Parathyroid adenoma (tissue), 2 donors: ENCODE measurements around the gene KRT40.
"Not testable (repeated sequence)": the region's sequence is repeated elsewhere in the genome, so short reads cannot be mapped to it uniquely, and the experiment has no call there.

Experiments
- H2AFZ ChIP-seq: fragments of 300-600 bp; sonication (generic); one replicate; pipeline ENCODE4 v1.7.0; 2017; ENCODE audit warnings: antibody characterized with exemption, mild to moderate bottlenecking
- H3K27ac ChIP-seq: fragments of 300-600 bp; sonication (generic); one replicate; pipeline ENCODE4 v1.7.0; 2017
- H3K27me3 ChIP-seq: fragments of 300-600 bp; sonication (generic); one replicate; pipeline ENCODE4 v1.7.0; 2017; ENCODE audit warnings: low read length; ENCODE audit not compliant: control insufficient read depth, insufficient read depth
- H3K36me3 ChIP-seq: fragments of 300-600 bp; sonication (generic); one replicate; pipeline ENCODE4 v1.7.0; 2017; ENCODE audit warnings: low read length; ENCODE audit not compliant: control insufficient read depth, insufficient read depth
- H3K4me1 ChIP-seq: fragments of 300-600 bp; sonication (generic); one replicate; pipeline ENCODE4 v1.7.0; 2017; ENCODE audit warnings: control low read depth
- H3K4me2 ChIP-seq: fragments of 300-600 bp; sonication (generic); one replicate; pipeline ENCODE4 v1.7.0; 2017; ENCODE audit warnings: low read length
- H3K4me3 ChIP-seq: fragments of 300-600 bp; sonication (generic); one replicate; pipeline ENCODE4 v1.7.0; 2017; ENCODE audit warnings: low read depth, low read length
- H3K79me2 ChIP-seq: fragments of 300-600 bp; sonication (generic); one replicate; pipeline ENCODE4 v1.7.0; 2017; ENCODE audit warnings: control low read depth
- H3K9ac ChIP-seq: fragments of 300-600 bp; sonication (generic); one replicate; pipeline ENCODE4 v1.7.0; 2017; ENCODE audit warnings: mild to moderate bottlenecking
- H3K9me3 ChIP-seq: fragments of 300-600 bp; sonication (generic); one replicate; pipeline ENCODE4 v1.7.0; 2017; ENCODE audit warnings: low read length; ENCODE audit not compliant: control insufficient read depth
- TF ChIP-seq, protein P1 (sequence below): fragments of 300-600 bp; sonication (generic); IDR thresholded peaks from one replicate; pipeline ENCODE4 v1.7.0; 2017; ENCODE audit warnings: antibody characterized with exemption, mild to moderate bottlenecking
- donor health status: primary hyperparathyroidism.

Gene KRT40

DNA sequence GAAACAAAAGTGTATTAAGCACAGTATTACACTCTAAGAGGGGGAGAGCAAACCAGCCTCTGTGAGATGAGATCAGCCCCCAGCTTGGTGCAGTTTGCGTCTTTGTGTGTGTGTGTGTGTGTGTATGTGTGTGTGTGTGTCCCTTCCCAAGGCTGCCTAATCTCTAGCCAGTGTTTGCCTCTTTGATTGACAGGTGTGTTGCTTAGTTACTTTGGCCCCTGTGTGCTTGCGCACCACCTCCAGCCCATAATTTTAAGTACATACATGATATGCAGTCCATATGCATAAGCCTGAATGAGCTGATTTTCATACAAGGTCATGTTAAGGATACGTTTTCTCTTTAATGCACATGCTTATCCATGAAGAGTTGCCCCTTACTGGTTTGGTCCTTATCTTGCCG is 17.7 kb upstream of the KRT40 start:
- no peak overlapping the region for H3K4me2 ChIP-seq
- H3K27me3 ChIP-seq = no peaks in the 10 kb centered on the region
- no peaks in the 10 kb centered on the region for H3K4me1 ChIP-seq
- no peak overlapping the region for H3K4me3 ChIP-seq
- H3K79me2 ChIP-seq = no peaks in the 10 kb centered on the region
- TF ChIP-seq, protein P1, sequence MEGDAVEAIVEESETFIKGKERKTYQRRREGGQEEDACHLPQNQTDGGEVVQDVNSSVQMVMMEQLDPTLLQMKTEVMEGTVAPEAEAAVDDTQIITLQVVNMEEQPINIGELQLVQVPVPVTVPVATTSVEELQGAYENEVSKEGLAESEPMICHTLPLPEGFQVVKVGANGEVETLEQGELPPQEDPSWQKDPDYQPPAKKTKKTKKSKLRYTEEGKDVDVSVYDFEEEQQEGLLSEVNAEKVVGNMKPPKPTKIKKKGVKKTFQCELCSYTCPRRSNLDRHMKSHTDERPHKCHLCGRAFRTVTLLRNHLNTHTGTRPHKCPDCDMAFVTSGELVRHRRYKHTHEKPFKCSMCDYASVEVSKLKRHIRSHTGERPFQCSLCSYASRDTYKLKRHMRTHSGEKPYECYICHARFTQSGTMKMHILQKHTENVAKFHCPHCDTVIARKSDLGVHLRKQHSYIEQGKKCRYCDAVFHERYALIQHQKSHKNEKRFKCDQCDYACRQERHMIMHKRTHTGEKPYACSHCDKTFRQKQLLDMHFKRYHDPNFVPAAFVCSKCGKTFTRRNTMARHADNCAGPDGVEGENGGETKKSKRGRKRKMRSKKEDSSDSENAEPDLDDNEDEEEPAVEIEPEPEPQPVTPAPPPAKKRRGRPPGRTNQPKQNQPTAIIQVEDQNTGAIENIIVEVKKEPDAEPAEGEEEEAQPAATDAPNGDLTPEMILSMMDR = no peak
- H2AFZ ChIP-seq = no peak overlapping the region
- no peaks in the 10 kb centered on the region for H3K9me3 ChIP-seq
- no peak overlapping the region for H3K9ac ChIP-seq
- no peaks in the 10 kb centered on the region for H3K36me3 ChIP-seq
- no peak overlapping the region for H3K27ac ChIP-seq

DNA sequence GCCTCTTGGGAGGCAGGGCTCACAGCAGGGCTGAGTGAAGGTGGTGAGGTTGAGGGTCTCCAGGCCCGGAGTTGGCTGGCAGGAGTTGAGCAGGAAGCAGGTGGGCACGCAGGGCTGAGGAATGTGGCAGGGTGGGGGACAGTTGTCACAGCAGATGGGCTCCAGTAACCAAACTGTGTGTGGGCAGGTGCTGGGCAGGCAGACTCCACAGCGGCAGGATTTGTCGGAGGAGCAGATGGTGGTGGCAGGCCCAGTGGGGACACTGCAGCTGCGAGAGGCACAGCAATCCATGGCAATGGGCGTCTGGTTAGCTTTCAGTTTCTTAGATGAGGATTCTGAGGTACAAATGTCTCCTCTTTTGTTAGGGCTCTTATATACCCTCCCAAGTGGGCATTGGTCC is 15.4 kb upstream of the KRT40 start, which contains the start of gene KRTAP3-2:
Gene KRTAP3-2 (minus strand): TSS at position 344 of the 400 bp plus-strand sequence. CDS start 53 bp downstream, at position 291.
- not testable (repeated sequence) for H3K4me3 ChIP-seq, H3K79me2 ChIP-seq, H3K9ac ChIP-seq, H3K4me1 ChIP-seq, H3K27me3 ChIP-seq, H3K9me3 ChIP-seq, H2AFZ ChIP-seq, H3K36me3 ChIP-seq, H3K27ac ChIP-seq, H3K4me2 ChIP-seq

DNA sequence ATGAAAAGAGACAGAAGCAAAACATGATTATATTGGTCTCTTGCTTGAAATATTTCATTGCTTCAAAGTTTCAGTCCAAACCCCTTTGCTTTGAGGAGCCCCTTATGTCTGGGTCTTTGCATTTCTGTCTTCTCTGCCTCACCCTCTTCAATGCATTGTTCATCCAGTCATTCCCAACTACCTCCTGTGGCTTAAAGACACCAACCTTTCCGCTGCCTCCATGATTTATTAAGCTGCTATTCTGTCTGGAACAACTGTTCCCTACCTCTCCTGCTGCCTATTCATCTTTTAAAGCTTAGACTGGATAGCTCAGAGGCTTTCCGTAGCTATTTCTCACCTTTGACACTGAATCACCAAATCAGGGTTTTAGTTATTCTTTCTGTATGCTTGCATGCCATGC is 13.2 kb upstream of the KRT40 start:
- no peak overlapping the region for H3K4me2 ChIP-seq
- no peak overlapping the region for H2AFZ ChIP-seq
- no peak overlapping the region for H3K4me3 ChIP-seq
- no peaks in the 10 kb centered on the region for H3K9me3 ChIP-seq
- no peaks in the 10 kb centered on the region for H3K36me3 ChIP-seq
- H3K4me1 ChIP-seq = no peaks in the 10 kb centered on the region
- H3K27me3 ChIP-seq = no peaks in the 10 kb centered on the region
- H3K79me2 ChIP-seq = no peaks in the 10 kb centered on the region
- TF ChIP-seq, protein P1 = no peak
- no peak overlapping the region for H3K27ac ChIP-seq
- H3K9ac ChIP-seq = no peak overlapping the region

DNA sequence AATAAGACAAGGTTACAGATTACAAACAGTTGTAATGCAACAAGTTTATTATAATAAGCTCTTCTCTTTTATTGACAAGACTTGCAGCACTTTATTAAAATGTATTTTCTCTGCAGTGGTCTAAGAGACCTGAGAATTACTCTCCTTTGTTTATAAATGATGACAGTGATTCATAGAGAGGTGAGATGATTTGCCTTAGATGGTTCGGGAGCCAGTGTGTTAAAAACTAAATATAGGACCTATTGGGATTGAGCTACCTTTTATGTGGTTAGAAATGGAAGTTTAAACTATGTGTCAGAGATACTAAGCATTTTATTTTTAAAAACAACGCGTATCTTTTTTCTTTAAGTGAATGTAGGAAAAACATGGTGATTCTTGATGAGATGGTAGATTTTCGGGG is 12.7 kb upstream of the KRT40 start:
- TF ChIP-seq, protein P1 = no peak
- no peak overlapping the region for H3K4me2 ChIP-seq
- H3K36me3 ChIP-seq = no peaks in the 10 kb centered on the region
- no peak overlapping the region for H3K9ac ChIP-seq
- no peak overlapping the region for H3K27ac ChIP-seq
- H3K4me3 ChIP-seq = no peak overlapping the region
- no peaks in the 10 kb centered on the region for H3K79me2 ChIP-seq
- H3K9me3 ChIP-seq = no peaks in the 10 kb centered on the region
- H2AFZ ChIP-seq = no peak overlapping the region
- no peaks in the 10 kb centered on the region for H3K4me1 ChIP-seq
- H3K27me3 ChIP-seq = no peaks in the 10 kb centered on the region

DNA sequence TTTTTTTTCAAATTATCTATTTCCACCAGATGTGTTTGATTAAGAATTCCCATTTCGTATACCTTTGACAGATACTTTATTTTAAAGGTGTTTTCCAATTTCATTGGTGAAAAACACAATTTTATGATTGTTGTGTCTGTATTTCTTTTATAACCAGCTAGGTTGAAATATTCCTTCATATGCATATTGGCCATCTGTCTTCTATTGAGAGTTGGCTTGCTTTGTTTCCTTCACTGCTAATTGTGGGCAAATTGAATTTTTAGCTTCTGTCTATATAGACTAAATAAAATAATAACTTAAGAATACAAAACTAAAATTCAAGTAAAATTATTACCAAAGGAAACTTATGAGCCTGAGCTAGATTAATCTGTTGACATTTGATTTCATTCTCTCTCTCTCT is 11.0 kb upstream of the KRT40 start:
- H3K9me3 ChIP-seq = no peaks in the 10 kb centered on the region
- no peak overlapping the region for H3K4me3 ChIP-seq
- H3K27me3 ChIP-seq = no peaks in the 10 kb centered on the region
- no peak overlapping the region for H2AFZ ChIP-seq
- no peaks in the 10 kb centered on the region for H3K36me3 ChIP-seq
- H3K79me2 ChIP-seq = no peaks in the 10 kb centered on the region
- no peaks in the 10 kb centered on the region for H3K4me1 ChIP-seq
- H3K9ac ChIP-seq = no peak overlapping the region
- TF ChIP-seq, protein P1 = no peak
- no peak overlapping the region for H3K27ac ChIP-seq
- no peak overlapping the region for H3K4me2 ChIP-seq
